ENCODE results near the gene ZNF488.

ZNF488 gene

GRCh38 chr10:47349941-47350371, 34.1 kb downstream of the ZNF488 start:
- DNase-seq (ENCODE audit: low read depth, low spot score): no peak

DNA sequence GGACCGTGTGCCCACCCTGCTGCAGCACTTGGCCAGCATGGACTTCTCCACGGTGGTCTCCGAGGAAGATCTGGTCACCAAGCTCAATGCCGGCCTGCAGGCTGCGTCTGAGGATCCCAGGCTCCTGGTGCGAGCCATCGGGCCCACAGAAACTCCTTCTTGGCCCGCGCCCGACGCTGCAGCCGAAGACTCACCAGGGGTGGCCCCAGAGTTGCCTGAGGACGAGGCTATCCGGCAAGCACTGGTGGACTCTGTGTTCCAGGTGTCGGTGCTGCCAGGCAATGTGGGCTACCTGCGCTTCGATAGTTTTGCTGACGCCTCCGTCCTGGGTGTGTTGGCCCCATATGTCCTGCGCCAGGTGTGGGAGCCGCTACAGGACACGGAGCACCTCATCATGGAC, 34.6 kb downstream of the ZNF488 start:
- DNase-seq (ENCODE audit: low read depth, low spot score): no peak

- no peak for DNase-seq (ENCODE audit: low read depth, low spot score)
These were observed 35.2 kb downstream of the ZNF488 start for GRCh38 chr10:47348661-47349470.

DNA sequence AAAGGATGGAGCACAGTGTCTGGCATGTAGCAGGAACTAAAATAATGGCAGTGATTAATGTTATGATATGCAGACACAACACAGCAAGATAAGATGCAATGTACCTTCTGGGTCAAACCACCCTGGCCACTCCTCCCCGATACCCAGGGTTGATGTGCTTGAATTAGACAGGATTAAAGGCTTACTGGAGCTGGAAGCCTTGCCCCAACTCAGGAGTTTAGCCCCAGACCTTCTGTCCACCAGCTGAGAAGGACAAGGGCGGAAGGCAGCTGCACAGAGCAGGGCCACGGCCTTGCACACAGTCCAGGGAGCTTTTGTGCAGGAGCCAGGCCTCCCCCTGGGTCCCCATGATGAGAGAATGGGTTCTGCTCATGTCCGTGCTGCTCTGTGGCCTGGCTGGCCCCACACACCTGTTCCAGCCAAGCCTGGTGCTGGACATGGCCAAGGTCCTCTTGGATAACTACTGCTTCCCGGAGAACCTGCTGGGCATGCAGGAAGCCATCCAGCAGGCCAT, 35.9 kb downstream of the ZNF488 start, which contains the start of gene RBP3:
TSS of gene RBP3 (plus strand) at position 226 of the 514 bp plus-strand sequence. CDS start at position 348, 122 bp downstream.
- no peak for DNase-seq (ENCODE audit: low read depth, low spot score)

DNA sequence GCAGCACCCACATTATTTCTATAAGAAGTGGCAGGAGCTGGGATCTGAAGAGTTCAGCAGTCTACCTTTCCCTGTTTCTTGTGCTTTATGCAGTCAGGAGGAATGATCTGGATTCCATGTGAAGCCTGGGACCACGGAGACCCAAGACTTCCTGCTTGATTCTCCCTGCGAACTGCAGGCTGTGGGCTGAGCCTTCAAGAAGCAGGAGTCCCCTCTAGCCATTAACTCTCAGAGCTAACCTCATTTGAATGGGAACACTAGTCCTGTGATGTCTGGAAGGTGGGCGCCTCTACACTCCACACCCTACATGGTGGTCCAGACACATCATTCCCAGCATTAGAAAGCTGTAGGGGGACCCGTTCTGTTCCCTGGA, 36.8 kb downstream of the ZNF488 start:
- DNase-seq (ENCODE audit: low read depth, low spot score): no peak

- DNase-seq (ENCODE audit: low read depth, low spot score): no peak
These were observed 37.4 kb downstream of the ZNF488 start for GRCh38 chr10:47346581-47347302.

DNA sequence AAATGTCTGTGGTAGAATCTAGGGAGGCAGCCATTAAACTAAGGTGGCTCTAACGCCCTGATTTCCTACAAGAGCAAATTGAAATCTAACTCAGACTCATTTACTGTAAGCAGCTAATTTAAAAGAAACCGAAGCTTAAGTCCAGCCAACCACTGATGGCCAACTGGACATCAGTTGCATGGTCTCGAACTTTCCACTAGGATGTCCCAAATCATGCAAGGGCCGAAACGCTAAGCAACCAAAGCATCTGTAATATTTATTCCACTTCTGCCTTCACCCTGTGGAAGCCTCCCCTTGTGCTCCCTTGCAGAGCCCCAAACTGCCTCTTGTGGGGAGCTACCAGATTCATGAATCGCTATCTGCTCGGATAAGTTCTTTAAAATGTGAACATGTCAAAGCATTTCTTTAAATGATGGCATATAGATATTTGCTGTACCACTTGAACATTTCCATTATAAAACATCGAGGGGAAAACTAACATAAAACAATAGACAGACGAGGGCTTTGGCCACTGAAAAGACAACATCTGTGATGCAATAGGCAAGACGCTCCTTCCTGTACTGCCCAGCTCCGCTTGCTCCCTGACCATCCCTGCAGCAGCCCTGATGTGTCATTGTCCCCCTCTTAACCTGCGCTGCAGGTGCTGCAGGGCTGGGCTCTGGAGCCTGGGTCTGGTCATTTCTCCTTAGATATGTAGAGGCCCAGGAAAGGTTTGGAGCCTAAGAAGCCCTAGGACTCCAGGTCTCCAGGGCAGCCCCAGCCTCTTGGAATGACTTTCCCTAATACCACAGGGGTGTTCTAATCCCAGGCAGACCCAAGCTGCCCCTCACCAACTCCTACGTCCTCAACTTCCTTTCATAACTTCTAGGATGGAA, 38.9 kb downstream of the ZNF488 start:
- no peak for DNase-seq (ENCODE audit: low read depth, low spot score)

DNA sequence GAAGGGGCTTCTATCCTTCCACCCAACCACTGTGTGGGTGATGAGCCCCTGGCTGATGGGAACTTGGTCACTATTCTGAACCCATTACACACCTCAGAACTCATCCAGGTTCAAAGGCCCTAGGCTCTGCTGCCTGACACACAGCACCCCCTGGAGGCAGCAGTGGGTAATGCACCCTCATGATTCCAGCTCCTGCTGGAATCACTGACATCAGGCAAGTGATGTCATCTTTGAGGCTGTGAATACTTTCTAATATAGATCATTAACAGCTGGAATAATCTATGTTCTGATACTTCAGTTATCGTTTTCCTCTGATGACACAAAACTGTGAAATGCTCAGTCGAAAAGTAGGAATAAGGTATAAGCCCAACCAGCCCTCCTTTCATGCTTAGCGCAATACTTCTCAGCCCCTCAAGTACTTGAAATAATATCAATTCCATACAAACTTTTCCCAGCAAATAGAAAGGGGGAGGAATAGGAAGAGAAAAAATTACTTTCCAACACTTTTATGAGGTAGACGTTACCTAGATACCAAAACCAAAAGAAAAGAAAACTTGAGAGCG, 43.4 kb downstream of the ZNF488 start:
- peak; percentile 15 for DNase-seq (ENCODE audit: low read depth, low spot score)

DNA sequence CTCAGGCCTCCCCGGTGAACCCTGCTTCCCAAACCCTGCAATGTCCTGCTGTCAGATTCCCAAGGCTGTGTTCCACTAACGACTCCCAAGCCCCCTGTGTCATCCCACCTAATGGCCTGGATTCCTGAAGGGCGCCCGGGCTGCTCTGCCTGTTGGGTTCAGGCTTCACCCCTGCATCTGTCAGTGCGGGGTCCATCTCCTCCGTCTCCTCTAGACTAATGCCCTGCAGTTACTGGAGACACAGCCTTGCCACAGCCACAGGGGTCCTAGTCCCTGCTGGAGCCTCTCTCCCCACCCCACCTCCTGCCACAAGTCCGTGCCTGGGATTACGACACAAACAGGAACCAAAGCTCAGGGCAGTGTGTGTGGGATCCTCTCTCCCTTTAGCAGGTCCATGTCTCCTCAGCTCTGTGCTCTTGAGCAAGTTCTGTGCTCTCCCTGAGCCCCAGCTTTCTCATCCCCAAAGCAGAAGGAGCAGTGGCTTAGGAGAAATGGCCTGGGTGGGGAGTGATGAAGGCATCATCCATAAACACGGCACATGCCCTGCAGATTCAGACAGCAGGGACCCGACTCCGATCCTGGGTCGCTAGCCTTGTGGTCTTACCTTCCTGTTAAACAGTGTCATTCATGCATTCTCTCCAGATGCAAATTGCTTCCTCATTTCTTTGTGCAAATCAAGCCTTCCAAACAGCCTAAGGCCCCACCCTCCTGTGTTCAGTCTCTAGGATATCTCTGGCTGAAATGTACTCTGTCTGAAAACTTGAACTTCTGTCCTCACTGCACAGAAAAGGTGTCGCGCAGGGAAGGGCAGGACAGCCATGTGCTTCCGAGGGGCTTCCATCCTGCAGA, 44.1 kb downstream of the ZNF488 start:
- DNase-seq (ENCODE audit: low read depth, low spot score): no peak

DNA sequence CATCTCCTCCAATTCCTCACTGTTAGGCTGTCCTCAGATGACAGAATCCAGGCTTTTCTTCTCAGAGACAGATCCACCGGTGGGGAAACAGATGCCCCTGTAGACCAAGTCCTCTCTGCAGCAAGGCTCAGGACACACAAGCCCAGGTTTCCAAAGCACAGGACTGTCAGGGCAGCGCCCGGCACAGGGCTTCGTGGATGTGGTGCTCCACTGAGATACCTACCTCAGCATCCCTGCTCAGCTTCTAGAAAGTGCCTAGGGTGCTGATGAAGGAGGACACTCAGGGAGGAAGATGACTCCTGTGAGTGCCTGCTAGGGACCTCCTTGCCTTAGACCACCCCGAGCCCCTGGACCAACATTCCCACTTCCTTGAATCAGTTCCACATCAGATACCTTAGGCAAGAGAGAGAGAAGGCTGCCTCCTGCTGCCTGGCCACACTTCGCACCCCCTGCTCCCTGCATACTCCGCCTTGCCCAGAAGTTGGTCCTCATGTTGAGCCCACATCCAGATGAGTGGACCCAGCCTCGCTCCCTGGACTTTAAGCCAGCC, 44.8 kb downstream of the ZNF488 start:
- no peak for DNase-seq (ENCODE audit: low read depth, low spot score)

- no peak for DNase-seq (ENCODE audit: low read depth, low spot score)
These were observed 46.8 kb downstream of the ZNF488 start for GRCh38 chr10:47337310-47337709.

DNA sequence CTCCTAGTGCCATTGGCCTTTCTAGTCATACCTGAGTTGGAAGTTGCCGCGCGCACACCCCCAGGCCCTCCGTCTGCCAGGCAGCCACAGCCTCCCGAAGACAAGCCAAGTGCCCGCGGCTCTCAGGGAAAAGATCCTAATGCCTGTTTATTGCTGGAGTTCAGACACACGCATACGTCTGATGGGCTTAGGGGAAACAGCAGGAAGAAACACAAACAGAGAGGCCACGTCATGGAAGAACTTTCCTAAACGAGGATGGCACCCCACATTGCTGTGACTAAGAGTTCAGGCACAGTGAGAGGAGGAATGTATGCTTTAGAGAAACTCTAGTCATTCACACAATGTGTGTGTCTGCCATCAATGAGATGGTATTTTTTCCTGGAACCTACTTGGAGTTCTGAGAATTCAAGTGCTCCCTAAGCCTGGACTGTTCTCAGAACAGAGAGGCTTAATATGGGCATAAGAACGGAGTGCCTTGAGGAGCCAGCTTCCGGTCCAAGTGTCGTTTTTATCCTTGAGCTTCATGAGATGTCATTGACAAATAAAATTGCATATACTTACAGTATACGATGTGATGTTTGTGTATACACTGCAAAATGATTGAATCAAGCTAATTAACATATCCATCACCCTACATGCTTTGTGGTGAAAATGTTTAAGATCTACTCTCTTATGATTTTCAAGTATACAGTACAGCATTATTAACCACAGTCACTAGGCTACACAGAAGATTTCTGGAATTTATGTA, 47.5 kb downstream of the ZNF488 start:
- DNase-seq (ENCODE audit: low read depth, low spot score): no peak

DNA sequence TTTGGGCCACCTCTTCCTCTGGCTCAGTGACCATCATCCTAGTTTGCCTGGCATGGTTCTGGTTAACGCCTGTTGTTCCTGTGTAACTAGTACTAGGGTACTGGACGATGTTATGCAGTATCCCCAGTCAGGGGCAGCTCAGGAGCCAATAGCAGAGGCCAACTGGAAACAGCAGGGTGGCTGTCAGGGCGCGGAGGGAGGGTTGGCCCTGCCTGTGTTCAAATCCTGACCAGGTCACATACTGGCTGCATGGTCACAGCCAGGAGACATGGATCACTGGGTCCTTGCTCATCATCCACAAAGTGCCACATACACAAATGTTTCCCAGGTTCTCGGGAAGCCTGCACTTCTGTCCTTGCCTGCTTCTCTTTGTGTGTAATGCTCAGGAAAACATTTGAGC, 48.2 kb downstream of the ZNF488 start:
- DNase-seq (ENCODE audit: low read depth, low spot score): no peak

DNA sequence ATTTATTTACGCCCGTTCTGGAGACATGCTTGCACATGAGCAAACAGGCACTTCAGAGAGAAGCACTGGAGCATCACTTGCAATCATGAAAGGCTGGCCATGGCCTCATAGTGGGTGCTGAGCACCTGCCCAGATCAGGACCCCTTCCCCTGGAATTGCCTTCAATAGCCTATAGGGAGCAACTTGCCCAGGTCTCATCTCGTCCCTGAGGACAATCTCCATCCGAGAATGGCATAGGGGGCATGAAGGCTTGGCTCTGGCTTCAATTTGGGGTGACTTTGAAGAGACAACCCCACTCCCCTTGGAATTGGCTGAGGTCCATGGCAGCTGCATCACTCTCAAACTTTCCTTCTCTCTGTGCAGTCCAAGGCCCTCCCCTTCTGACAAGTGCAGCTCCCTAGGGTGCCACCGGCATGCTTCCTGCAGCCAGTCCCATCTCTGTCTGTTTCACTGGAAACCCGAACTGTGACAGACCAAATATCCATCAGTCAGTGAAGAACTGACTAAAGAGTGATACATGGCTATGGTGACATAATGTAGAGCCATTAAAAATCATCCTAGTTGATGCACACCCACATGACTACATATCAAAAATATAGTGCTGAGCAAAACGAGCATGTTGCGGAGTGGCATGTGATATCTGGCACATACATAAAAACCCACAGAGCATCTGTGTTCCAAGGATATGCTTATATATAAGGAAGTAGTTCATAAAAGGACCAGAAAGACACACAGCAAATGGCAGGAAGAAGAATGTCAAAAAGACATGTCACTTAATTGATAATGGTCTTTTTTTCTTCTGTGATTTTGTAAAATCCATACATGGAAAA, 49.4 kb downstream of the ZNF488 start:
- no peak for DNase-seq (ENCODE audit: low read depth, low spot score)

- DNase-seq (ENCODE audit: low read depth, low spot score): no peak
These were observed 50.6 kb downstream of the ZNF488 start for GRCh38 chr10:47333532-47333931.

DNA sequence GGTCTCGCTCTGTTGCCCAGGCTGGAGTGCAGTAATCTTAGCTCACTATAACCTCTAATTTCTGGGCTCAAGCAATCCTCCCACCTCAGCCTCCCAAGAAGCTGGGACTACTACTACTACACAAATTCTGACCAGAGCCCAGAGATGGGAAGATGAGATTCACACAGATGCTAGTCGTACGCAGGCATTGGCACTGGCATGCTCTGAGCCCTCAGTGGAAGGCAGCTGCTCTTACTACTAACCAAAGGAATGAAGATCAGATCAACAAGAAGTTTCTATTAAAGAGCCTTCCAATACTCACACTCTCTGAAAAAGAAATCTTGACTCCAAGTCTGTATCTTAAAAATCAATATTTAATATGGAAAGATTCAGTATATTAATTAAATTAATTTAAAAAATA, 51.1 kb downstream of the ZNF488 start:
- DNase-seq (ENCODE audit: low read depth, low spot score): no peak

DNA sequence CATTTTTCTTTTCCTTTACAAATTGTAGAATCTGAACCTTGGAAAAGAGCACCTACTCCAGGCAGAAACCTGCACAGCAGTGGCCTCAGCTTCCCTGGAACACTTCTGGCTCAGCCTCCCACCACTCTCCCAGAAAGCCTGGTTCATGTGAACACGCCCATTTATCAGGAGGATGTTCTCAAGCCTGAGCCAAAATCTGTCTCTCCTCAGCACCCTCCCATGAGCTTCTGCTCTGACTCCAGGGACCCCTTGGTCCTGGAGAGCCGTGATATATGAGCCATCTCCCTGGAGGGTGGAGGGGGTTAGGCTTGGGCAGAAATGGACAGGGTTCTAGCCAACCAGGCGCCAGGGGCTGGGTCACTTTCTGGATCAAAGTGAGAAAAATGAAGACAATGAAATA, 51.7 kb downstream of the ZNF488 start:
- no peak for DNase-seq (ENCODE audit: low read depth, low spot score)

DNA sequence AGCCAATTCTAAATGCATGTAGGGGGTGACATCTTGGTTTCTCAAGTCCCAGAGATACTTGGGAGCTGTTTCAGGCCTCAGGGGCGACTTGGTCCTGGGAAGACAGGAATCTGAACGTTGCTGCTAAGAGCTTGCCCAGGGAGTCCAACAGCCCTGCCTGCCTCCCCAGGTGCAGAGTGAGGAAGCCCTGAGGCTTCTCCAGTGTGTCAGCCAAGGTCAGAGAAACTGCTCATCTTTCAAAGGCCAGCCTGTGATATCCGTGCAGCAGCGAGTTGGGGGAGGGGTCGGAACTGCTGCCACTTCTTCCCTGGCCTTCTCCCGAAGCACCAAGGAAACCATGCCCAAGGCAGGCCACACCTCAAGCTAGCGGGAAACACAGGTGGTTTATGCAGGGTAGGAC, 52.1 kb downstream of the ZNF488 start:
- no peak for DNase-seq (ENCODE audit: low read depth, low spot score)

GRCh38 chr10:47331491-47331890, 52.6 kb downstream of the ZNF488 start:
- DNase-seq (ENCODE audit: low read depth, low spot score): no peak

Measured in iPS DF 19.7 (cell line).